NCI-H2029 treated with DMSO at 0.1 percent for 48 hours (cell line): Measurements from ENCODE around the gene NRG2.

Source experiments
- DNase-seq: peaks from one replicate; lab custom pipeline; 2025; lab: John Stamatoyannopoulos, UW

NRG2 gene

DNA sequence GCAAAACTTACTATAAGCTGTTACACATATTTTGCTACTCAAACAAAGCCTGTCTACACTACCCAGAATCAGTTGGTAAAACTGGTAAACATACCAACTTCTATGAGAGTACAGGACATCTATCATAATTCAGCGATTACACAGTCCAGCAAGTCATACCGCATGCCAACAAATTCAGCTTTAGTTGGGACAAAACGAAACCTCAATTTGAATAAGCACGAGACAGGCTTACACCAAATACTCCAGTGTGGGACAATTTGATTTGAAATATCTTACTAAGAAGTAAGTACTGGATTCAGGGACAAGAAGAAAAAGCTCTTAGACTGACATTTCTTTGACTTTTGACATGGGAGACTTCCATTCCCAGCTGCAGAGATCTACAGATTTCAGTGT, 2.0 kb downstream of the NRG2 start:
- DNase-seq = no peak

DNA sequence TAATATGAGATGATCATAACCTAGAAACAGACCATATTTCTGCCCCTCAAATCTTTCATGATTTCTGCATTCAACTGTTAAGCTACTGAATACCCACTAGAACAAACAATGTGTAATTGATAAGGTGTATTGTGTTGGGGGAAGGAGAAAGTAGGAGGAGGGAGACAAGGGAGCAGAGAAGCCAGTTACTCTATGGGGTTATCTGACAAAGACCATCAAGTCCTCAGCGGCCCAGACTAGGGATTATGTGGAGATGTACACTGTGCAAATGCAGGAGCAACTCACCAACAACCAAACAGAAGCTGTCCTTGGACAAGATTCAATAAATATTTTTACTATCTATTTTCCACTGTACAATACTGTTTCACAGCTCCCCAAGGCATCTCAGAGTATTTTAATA, 2.7 kb downstream of the NRG2 start:
- no peak for DNase-seq

DNA sequence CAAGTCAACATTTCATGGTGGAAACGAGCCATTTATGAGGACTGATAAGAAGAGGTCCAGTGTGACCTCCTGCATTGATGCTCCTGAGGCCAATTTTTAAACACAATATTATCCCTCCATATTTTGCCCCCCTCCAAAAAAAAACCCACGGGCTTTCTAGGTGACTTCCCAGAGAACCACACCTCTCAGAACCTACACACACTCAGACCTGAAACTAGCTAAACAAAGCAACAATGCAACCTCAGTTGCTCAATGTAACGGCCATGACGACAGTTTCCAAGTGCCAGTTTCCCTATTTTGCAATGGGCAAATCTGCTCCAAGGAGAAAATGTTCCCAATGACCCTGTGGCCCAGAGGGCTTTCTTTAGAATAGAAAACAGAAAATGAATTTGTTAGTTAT, 3.5 kb downstream of the NRG2 start:
- no peak for DNase-seq

DNA sequence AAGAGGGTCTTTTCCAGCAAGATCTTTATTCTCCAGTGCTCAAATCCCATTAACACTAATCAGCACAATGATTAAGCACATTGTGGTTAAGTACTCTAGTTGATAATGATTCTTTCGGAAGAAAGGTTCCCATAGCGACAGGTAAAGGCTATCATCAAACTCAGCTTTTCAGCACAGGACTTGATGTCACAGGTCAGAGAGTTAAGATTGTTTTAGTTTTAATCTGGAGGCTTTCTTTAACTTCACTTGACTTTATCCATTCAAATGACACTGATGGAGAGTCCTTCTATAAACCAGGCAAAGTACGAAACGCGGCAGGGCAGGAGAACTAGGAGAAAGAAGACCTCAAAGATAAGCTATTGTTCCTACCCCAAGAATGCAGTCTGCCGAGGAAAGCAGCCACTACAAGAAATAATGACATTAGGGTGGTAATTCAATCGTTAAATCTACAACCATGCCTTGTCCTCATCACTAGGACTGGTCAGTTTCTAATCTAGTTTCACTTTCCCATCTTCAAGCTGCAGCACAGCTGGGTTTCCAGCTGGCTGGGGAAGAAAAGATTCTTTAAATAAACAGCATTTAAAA, 4.6 kb downstream of the NRG2 start:
- no peak for DNase-seq

DNA sequence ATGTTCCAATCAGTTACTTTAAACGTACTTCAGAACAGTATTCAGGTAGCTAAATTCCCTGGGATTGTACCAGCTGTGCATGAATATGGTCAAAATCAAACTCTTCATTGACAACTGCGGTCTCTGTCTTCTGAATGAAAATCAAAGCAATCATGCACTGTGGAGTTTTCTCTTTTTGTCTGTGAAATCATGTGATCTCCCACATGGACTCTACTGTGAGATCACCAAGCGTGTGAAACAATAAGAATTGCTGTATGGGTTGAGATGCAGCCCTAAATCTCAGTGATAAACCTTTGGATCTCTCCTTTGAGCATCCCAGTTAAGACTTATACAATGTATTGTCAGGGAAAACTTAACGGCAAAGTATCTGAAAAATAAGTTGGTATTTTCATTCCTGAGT, 6.1 kb downstream of the NRG2 start:
- DNase-seq = no peak

DNA sequence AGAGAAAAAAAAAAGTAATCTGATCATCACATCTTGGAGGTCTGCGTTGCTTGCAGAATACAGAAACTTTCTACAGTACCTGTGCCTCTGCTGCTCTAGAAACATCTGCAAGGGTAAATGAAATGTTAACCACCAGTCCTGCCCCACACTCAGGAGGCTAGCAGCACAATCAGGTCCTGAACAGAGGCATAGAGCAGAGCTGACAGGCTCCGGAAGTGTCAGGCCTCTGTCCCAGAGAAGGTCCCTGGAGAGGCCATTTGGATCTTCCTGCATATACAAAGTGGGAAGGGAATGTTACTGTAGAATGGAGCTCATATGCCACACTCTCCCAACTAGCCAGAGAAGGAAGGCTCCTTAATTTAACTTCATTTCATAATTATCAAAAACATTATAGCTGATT, 7.2 kb downstream of the NRG2 start:
- DNase-seq = no peak

DNA sequence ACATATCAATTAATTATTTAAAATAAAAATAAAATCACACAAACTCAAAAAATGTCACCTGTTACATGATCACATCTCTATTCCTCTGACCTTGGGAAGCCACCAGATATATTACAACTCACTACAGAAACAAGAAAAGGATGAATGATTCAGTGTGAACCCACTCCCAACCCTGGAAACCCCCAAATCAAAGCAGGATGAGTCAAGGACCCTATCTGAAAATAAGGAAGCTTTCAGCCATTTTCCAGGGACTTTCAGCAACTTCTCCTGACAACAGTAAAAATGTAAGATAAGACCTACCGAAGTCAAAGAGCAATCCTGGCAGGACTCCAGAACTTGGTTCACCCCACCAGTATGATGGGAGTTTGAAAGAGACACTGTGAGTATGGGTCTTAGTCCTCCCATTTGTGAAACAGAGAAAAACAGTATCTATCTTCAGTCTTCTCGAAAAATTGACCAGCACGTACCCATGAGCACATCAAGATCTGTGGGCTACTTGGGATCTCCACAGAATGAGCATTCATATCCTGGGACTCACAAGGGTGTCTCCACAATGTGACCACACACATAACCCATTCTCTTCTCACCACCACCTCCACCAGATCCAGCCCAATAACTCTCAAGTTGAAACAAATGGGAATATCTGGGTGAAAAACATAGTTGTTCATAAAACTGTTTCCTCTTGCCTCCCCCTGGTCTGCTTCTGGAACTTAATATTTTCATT, 9.9 kb downstream of the NRG2 start:
- no peak for DNase-seq

DNA sequence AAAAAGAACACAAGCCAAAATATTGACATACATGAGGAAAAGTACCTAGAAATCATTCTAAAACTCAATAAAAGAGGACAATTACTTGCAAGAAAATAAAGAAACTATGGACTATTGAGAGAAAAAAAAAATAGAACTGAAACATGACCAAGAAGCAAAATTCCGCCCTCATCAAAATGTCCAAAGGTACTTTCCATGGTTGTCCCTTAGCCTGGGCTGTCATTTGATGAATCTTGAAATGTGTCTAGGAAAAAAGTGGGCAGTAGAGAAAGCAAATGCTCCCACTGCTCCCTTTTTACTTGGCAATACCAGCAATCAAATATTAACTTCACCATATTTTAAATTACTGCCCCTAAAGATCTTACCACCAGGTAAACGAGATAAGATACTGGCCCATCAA, 10.8 kb downstream of the NRG2 start:
- no peak for DNase-seq

DNA sequence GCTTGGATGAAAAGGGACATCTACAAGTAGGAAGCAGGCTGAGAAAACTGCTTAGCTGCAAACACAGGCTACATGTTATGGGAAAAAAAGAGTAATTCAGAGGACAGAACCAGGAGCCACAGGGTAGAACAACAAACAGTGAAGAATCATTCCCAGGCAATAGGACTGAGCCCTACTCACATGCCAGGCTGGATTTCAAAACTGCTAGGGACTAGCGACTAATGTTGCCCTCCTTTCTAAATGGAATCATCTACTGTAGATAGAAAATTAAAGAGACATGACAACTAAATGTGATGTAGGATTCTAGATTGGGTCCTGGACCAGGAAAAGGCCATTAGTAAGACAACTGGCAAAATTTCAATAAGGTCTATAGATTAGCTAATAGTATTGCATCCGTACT, 15.3 kb downstream of the NRG2 start:
- no peak for DNase-seq

DNA sequence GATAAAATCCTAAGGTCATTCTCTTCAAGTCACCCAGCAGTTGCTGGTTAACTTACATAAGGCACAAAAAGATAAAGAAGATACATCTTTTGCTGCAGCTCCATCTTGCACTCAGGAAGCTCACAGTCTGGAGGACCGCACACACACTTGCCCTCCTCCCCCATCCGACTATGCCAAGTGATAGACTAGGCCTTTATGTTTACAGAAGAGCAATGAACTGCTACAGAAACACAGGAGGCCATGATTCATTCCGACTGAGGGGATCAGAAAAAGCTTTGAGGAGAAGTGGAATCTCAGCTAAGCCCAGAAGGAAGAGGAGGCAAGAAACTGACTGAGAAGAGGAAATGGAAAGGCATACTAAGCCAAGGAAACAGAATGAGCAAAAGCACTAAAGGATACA, 17.4 kb downstream of the NRG2 start:
- DNase-seq = no peak

DNA sequence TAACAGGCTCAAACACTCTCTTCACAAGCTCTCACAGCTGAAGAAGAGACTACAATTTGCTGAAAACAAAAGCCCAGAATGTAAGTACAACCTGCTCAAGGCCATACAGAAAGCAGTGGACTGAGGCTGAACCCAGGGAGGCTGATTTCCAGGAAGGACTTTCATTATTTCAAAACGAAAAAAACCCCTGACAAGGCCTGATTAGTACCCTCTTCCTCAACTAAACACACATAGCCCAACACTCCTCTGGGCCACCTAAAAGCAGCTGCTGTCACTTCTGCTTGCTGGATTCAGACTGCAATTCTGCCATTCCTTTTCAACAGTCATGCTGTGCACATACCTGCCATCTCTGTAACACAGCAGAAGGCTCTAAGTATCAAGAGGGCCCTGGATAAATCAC, 18.2 kb downstream of the NRG2 start:
- DNase-seq = no peak

DNA sequence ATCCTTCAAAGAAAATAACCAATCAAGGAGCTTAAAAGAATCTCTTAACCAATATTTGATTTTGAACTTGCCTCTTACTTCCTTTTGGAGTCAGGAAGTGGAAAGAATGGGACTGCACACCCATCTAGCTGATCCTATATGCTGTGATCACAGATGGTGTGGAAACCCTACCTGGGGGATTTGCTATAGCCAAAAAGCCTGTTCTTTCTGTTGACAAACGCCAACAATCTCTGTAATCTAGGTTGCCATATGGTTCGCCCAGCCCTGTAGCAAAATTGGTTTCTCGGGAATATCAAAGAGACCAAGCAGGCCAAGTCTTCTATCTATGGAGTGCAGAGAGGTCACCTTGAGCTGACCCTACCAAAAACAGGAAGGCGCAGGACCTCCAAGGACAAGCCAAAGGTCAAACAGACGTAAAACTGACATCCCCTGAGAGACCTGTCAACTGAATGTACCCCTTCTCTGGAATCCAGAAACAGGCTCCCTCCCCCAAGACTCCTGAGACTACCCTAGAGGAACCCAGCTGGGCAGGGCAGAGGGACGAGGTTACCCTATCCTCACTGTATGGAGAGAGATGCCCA, 19.4 kb downstream of the NRG2 start:
- no peak for DNase-seq

DNA sequence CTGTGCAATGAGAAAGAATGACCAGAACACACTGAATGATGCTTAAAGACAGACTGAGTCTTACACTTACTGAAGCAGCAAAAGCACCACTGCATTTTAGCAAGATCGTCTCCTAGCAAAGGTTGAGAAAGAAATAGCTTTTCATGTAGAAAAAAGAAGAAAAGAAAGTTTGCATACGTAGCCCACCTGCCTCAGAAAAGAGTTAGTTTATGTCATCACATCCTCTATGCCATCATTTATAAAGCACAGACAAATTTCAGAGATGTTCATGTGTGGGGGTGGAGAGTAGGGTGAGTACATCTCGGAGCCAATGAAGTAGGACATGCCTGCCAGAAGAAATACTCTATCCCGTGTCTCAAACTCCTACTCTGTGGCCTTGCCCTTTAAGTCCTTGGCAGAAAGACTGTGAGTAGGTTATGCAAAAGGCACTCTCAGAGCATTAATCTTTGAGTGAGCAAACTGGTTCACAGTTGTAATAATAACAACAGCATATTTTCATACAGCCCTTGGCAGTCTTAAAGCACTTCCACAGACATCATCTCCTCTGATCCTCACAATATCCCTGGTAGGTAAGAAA, 22.4 kb downstream of the NRG2 start:
- no peak for DNase-seq

DNA sequence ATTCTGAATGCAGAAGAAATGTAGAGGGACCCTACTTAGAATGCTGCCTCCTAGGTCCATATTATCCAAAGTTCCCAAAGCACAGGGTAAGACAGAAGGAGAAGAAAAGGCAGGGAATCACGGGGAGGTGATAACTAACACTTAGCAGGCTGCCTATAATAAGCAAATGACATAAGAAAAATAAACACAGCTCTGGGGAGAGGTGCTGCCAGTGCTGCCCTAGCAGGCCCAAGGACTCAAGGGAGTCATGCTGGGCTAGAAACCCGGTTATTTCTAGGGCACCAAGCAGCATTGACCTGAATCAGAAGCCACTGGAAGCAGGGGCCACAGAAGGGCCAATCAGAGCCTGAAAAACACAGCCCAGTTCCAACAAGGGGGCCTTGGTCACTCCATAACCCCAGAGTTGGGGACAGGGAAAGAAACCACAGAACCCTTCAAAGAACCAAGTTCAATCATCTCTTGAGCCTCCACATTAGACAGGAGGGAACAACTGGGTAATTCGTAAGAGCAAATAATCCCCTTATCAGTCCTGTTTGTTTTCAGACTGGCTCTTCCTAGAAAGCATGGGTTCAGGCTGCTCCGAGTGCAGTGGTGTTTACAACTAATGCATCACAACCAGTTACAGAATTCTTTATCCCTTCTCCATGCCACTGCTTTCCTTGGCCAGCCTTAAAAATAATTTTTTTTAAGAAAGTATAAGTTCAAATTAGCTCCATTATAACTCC, 24.0 kb downstream of the NRG2 start:
- DNase-seq = no peak

DNA sequence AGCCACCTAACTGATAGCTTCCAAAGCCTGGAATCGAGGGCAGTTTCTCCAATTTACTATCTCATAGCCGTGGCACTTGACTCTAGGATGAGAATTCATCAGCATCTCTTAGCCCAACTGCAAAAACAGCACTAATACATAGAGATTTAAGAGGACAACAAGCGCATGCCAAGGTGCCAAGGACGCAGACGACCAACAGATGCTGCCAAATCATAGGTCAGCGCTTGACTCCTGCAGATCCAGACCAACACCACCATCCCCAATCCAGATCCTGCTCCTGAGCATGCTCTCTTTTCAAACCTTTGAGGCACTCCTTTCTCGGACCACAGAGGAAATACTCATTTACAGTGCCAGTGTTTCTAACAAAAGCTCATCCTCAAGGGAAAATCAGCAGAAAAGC, 24.6 kb downstream of the NRG2 start:
- DNase-seq = no peak

DNA sequence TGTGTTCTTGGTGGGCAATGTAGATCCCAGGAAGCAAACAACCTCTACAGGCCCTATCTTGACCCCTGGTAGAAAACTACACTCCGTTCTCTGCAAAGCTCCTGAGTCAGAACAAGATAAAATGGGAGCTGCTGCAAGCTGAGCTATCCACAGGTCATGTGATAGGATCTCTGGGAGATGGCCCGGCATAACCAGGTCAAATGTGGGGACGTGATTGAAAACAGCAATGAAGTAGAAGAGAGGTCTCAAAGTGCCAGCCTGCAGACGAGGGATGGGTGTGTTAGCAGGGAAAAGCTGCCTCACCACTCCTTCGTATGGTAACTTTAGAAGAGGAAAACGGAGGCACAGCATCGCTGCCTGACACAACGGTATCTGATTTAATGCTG, 25.0 kb downstream of the NRG2 start:
- DNase-seq = no peak

DNA sequence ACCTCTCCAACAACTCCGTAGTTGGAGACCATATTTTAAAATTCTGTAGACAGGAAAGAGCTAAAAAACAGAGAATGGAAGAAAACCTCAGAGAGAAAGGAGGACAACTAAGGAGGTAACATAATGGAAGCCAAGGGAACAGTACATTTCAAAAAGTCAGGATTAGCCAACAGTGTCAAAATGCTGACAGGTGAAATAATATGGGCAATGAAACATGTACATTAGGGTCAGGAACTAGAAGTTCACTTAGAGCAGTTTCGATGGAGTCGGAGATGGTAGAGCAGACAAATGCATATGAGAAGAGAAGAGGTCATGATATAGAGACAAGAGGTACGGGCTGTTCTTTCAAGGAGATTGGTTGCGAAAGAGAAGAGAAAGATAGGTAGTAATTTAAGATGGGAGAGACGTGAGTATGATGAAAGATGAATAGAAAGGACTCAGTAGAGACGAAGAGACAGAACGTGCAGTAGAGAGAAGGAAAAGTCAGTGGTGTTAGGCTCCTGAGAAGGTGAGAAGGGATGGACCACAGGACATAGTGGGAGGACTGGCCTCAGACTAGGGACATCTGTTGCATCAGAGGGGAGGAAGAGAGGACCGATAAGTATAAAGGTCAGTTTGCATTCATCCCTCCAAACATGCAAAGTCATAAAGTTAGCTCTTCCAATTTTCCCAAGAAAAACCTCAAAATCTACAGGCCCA, 25.6 kb downstream of the NRG2 start:
- DNase-seq = no peak

DNA sequence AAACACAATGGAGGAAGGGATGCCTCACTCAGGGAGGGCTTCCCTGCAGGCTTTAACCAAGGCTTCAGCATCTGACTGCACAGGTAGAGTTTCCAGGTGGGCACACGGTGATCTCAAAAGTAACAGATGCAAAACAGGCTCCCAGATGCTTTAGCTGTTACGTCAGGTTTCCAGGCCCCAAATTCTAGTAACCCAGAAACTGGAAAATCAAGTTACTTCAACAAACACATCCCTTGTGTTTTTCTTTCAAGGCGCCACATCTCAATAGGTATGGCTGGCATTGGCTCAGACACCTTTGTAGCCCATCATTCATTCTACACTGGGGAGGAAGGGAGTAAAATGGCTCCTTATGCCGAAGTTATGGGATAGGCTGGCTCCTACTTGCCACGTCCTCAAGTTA, 27.4 kb downstream of the NRG2 start:
- no peak for DNase-seq

DNA sequence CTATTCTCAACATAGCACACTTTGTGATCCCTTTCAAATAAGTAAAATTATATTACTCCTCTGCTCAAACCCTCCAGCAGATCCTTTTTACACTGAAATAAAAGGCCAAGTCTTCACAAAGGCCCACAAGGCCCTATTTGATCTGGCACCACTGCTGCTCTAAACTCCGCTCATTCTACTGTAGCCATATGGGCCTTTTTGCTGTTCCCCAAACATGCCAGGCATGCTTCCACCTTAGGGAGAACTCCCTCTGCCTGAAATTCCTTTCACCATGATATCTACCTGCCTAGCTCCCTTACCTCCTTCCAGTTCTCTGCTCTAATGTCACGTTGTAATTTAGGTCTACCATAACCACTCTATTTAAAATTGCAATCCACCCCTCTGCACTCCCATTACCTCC, 28.3 kb downstream of the NRG2 start:
- no peak for DNase-seq

DNA sequence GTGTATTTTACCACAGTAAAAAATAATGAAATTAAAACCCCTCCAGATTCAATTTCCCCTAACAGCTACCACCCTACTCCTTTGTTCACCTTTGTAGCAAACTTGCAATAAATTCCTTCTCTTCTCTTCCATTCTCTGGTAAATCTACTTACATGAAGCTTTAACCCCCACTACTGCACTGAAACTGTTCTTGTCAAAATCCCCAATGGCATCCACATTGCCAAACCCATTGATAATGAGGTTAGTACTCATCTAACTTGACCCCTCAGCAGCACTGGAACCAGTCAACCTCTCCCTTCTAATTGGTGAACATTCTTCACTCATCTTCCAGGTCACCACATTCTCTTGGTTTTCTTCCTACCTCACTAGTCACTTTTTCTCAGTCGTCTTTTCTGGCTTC, 29.6 kb downstream of the NRG2 start:
- DNase-seq = no peak

DNA sequence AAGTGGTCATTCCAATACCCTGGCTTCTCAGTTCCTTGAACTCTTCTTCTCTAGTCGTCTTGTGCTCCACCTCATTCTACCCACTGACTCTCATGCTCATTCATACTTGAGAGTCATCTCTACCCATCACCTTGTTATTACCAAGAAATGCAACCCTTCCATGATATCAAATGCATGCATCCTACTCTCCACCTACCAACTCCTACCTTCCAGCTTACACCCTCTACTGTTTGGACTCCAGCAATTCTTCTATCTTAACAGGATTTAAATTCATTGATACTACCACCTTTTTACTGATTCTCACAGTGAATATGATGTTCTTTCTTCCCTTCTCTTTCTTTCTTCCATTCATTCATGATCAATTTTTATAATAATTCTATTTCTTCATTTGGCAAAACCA, 30.7 kb downstream of the NRG2 start:
- no peak for DNase-seq

DNA sequence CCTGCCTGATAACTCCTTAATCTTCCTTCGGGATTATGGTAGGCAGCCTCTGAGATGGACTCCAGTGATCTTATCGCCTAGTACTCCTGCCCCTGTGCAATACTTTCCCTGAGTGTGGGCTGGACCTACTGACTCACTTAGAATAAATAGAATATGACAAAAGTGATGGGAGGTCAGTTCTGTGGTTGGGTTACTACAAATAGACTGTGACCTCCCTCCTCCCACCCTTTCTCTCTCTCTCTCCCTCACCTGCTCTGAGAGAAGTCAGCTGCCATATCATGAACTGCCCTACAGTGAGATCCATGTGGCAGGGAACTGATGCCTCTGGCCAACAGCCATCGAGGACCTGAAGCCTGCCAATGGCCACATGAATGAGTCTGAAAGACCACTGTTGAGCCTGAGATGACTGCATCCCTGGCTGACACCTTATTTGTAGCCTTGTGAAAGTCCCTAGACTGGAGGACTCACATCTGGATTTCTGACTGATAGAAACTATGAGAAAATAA, 31.7 kb downstream of the NRG2 start:
- no peak for DNase-seq
